Astrocyte (in vitro differentiated cells and primary cell): ENCODE data around the gene CAMK2D. TPM values are rescaled to one million over a fixed set of nuclear protein-coding genes. Genes with fewer than 3 reads are reported as not detected.

Experiments
- DNase-seq: peaks from one replicate; pipeline ENCODE4 v3.0.0-alpha.2; 2010; ENCODE audit warnings: low read depth
- FAIRE-seq: peaks from 2 replicates; lab custom pipeline; 2011; peaks lifted over from hg19 to GRCh38; lab: Jason Lieb, UNC
- H2AFZ ChIP-seq: 2 replicates; pipeline ENCODE4 v1.6.0; 2012; ENCODE audit warnings: low read depth, low read length, inconsistent platforms
- H3K27ac ChIP-seq: 2 replicates; pipeline ENCODE4 v1.5.1; 2011; ENCODE audit warnings: low read depth, low read length, inconsistent platforms
- H3K27me3 ChIP-seq: 2 replicates; pipeline ENCODE4 v1.6.0; 2011; ENCODE audit warnings: low read length, inconsistent platforms; ENCODE audit not compliant: insufficient read depth
- H3K36me3 ChIP-seq: 2 replicates; pipeline ENCODE4 v1.5.1; 2011; ENCODE audit warnings: low read length, inconsistent platforms; ENCODE audit not compliant: insufficient read depth
- H3K4me1 ChIP-seq: 2 replicates; pipeline ENCODE4 v1.5.1; 2011; ENCODE audit warnings: low read length, inconsistent platforms; ENCODE audit not compliant: insufficient read depth
- H3K4me2 ChIP-seq: 2 replicates; pipeline ENCODE4 v1.6.0; 2012; ENCODE audit warnings: low read length, inconsistent platforms
- H3K4me3 ChIP-seq: 2 replicates; pipeline ENCODE4 v1.5.1; 2011; ENCODE audit warnings: low read depth, mild to moderate bottlenecking, low read length, inconsistent platforms; ENCODE audit not compliant: insufficient read depth
- H3K79me2 ChIP-seq: 2 replicates; pipeline ENCODE4 v1.6.0; 2012; ENCODE audit warnings: mild to moderate bottlenecking, low read length, inconsistent platforms; ENCODE audit not compliant: insufficient read depth
- H3K9ac ChIP-seq: 2 replicates; pipeline ENCODE4 v1.6.0; 2012; ENCODE audit warnings: mild to moderate bottlenecking, low read length, inconsistent platforms
- H3K9me3 ChIP-seq: 2 replicates; pipeline ENCODE4 v1.5.1; 2012; ENCODE audit warnings: low read depth, mild to moderate bottlenecking, low read length, inconsistent platforms; ENCODE audit not compliant: insufficient read depth
- H4K20me1 ChIP-seq: 2 replicates; pipeline ENCODE4 v1.6.0; 2012; ENCODE audit warnings: low read length, inconsistent platforms; ENCODE audit not compliant: insufficient read depth
- H3K27ac Mint-ChIP-seq: one replicate; pipeline ENCODE4 v1.8.0; 2021; ENCODE audit warnings: mild to moderate bottlenecking, mixed read lengths; ENCODE audit not compliant: unreplicated experiment
- H3K27me3 Mint-ChIP-seq: one replicate; pipeline ENCODE4 v1.8.0; 2021; ENCODE audit warnings: low read depth, mixed read lengths; ENCODE audit not compliant: unreplicated experiment
- H3K36me3 Mint-ChIP-seq: one replicate; pipeline ENCODE4 v1.8.0; 2021; ENCODE audit warnings: low read depth, mixed read lengths; ENCODE audit not compliant: unreplicated experiment
- H3K4me1 Mint-ChIP-seq: one replicate; pipeline ENCODE4 v1.8.0; 2021; ENCODE audit warnings: low read depth, mixed read lengths; ENCODE audit not compliant: unreplicated experiment
- H3K4me3 Mint-ChIP-seq: one replicate; pipeline ENCODE4 v1.8.0; 2021; ENCODE audit warnings: mild to moderate bottlenecking, moderate library complexity, mixed read lengths; ENCODE audit not compliant: unreplicated experiment
- H3K9me3 Mint-ChIP-seq: one replicate; pipeline ENCODE4 v1.8.0; 2021; ENCODE audit warnings: mild to moderate bottlenecking, mixed read lengths; ENCODE audit not compliant: unreplicated experiment
- EZH2 ChIP-seq: IDR thresholded peaks from 2 replicates; pipeline ENCODE4 v1.6.1; 2012; ENCODE audit warnings: mild to moderate bottlenecking, low read length, inconsistent platforms; ENCODE audit not compliant: insufficient read depth
- total RNA-seq: library from RNA; stranded (reverse); gene quantifications from 2 replicates; pipeline ENCODE4 v1.2.1, GENCODE V29; 2021
- TF ChIP-seq, protein P1 (sequence below): IDR thresholded peaks from 2 replicates; pipeline ENCODE4 v1.5.1; 2011; ENCODE audit warnings: low read depth, mild to moderate bottlenecking, inconsistent platforms, low read length, moderate library complexity; ENCODE audit not compliant: insufficient read depth

CAMK2D gene
- total RNA-seq, 1 donor from 2014 or later: 80.8 TPM

DNA sequence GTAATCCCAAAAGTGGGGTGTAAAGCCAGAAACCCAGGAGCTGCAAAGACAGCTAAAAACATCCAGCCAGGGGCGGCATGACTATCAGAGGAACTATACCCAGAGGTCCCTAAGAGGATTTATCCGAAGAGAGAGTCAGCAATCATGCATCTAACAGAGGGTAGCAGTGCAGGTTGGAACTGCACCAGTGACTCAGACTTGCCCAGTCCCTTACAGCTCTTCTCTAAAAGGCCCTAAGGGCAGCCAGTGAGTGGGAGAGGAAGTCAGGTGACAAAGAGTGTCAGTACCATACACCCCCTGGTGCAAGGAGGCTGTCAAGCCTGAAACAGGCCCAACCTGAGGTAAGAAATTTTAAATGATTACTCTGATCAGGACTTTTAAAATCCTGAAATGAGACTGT is 88.1 kb downstream of the CAMK2D start:
- Histone ChIP-seq H3K36me3 (no peaks in the 10 kb centered on the region), H3K9me3 (no peaks in the 10 kb centered on the region), H3K79me2 (peaks cover 42% of the 10 kb centered on the region), H3K27ac (no peak overlapping the region), H3K9ac (no peak overlapping the region), H3K27me3 (no peaks in the 10 kb centered on the region), H3K4me3 (no peak overlapping the region), H2AFZ (no peak overlapping the region), H3K4me2 (no peak overlapping the region), H4K20me1 (peaks cover 33% of the 10 kb centered on the region), H3K4me1 (peaks cover 11% of the 10 kb centered on the region)
- Mint-ChIP-seq H3K4me1 (peaks cover 39% of the 10 kb centered on the region), H3K27ac (peak overlapping the region; percentile 75), H3K9me3 (no peaks in the 10 kb centered on the region), H3K4me3 (no peak overlapping the region), H3K27me3 (no peaks in the 10 kb centered on the region), H3K36me3 (peaks cover 7% of the 10 kb centered on the region)
- TF ChIP-seq, protein P1, sequence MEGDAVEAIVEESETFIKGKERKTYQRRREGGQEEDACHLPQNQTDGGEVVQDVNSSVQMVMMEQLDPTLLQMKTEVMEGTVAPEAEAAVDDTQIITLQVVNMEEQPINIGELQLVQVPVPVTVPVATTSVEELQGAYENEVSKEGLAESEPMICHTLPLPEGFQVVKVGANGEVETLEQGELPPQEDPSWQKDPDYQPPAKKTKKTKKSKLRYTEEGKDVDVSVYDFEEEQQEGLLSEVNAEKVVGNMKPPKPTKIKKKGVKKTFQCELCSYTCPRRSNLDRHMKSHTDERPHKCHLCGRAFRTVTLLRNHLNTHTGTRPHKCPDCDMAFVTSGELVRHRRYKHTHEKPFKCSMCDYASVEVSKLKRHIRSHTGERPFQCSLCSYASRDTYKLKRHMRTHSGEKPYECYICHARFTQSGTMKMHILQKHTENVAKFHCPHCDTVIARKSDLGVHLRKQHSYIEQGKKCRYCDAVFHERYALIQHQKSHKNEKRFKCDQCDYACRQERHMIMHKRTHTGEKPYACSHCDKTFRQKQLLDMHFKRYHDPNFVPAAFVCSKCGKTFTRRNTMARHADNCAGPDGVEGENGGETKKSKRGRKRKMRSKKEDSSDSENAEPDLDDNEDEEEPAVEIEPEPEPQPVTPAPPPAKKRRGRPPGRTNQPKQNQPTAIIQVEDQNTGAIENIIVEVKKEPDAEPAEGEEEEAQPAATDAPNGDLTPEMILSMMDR: no peak
- no peak for TF ChIP-seq EZH2
- DNase-seq (no peak), FAIRE-seq (no peak)

DNA sequence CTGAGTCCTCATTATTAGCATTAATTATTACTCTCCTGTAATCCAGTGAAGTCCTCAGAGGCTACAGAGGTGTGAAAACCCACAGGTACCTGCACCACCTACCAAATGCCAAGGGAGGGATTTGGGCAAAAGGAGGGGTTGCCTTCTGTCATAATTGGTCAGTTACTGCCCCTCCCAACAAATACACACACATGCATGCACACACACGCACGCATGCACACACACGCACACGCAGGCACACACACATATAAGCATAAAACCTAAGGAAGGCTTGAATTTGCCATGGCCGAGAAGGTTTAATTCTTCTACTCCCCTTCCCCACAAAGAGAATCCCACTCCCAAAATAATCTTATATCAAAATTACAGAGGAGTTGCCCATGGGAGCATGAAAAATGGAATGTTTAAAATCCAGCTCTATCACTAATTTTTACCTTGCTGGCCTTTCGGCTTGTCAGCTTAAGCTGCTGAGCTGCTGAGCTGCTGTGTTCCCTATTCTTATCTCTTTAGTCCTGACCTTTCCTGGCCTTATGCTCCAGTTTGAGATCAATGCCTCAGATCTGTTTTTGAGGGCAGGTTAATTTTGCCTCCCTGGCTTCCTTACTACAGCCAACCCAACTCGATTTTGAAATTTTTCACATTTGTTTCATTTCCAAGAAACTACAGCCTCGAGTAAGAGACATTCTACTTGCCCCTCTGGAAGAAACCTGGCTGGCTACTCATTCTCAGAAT is 95.0 kb downstream of the CAMK2D start:
- no peaks in the 10 kb centered on the region for H3K27me3 Mint-ChIP-seq
- no peaks in the 10 kb centered on the region for H3K9me3 Mint-ChIP-seq
- H3K27ac Mint-ChIP-seq: no peak overlapping the region
- peaks cover 4% of the 10 kb centered on the region for H3K36me3 Mint-ChIP-seq
- H3K4me1 Mint-ChIP-seq: no peaks in the 10 kb centered on the region
- H3K27ac ChIP-seq: no peak overlapping the region
- H3K9me3 ChIP-seq: no peaks in the 10 kb centered on the region
- H3K79me2 ChIP-seq: peaks cover 50% of the 10 kb centered on the region
- H3K4me3 Mint-ChIP-seq: no peak overlapping the region
- no peaks in the 10 kb centered on the region for H3K4me1 ChIP-seq
- no peak overlapping the region for H3K9ac ChIP-seq
- FAIRE-seq (no peak), DNase-seq (no peak)
- no peak overlapping the region for H2AFZ ChIP-seq
- H3K4me2 ChIP-seq: no peak overlapping the region
- no peak for TF ChIP-seq EZH2
- H4K20me1 ChIP-seq: peaks cover 18% of the 10 kb centered on the region
- no peaks in the 10 kb centered on the region for H3K27me3 ChIP-seq
- H3K36me3 ChIP-seq: no peaks in the 10 kb centered on the region
- H3K4me3 ChIP-seq: no peak overlapping the region

DNA sequence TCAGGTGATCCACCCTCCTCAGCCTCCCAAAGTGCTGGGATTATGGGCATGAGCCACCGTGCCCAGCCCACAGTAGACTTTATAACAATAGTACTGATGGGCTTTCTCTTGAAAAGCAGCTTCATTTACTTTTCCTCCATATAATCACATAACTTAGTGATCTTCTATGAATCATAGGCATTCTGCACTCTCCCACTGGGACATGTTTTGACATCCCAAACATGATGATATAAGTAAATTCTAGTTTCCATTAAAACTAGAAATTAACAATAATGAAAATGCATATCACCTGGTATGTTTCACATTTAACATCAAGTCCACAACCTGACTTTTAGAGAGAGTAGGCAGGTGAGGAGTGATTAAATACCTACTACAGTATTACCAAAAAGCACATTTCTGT is 96.5 kb downstream of the CAMK2D start:
- Mint-ChIP-seq H3K4me3 (no peak overlapping the region), H3K9me3 (no peaks in the 10 kb centered on the region)

More for the DNA sequence above, 96.5 kb downstream of the CAMK2D start:
- DNase-seq (no peak), FAIRE-seq (no peak)
- Histone ChIP-seq H3K4me2 (no peak overlapping the region), H2AFZ (no peak overlapping the region), H3K27me3 (no peaks in the 10 kb centered on the region), H3K9ac (no peak overlapping the region), H3K9me3 (no peaks in the 10 kb centered on the region), H3K4me3 (no peak overlapping the region), H3K4me1 (no peaks in the 10 kb centered on the region), H3K27ac (no peak overlapping the region), H3K36me3 (no peaks in the 10 kb centered on the region), H4K20me1 (peaks cover 15% of the 10 kb centered on the region), H3K79me2 (peaks cover 45% of the 10 kb centered on the region)
- no peaks in the 10 kb centered on the region for H3K4me1 Mint-ChIP-seq
- no peak for TF ChIP-seq EZH2
- TF ChIP-seq, protein P1: no peak
- H3K36me3 Mint-ChIP-seq: peaks cover 4% of the 10 kb centered on the region
- H3K27ac Mint-ChIP-seq: no peak overlapping the region
- no peaks in the 10 kb centered on the region for H3K27me3 Mint-ChIP-seq
